GM12878 (cell line): Measurements from ENCODE around the gene NCBP3. TPM values are rescaled to one million over a fixed set of nuclear protein-coding genes. Genes with fewer than 3 reads are reported as not detected.

Experiments
- ATAC-seq: fragments of 200-7000 bp; cut with Tn5 transposase; 3 replicates; pipeline ENCODE4 v1.9.1; 2020; ENCODE audit warnings: mild to moderate bottlenecking, moderate library complexity
- BruUV-seq: library from RNA; stranded (reverse); fragments of 400-500 nt; replicated peaks from 2 replicates; lab custom pipeline; 2021; lab: Mats Ljungman, UMichigan
- CTCF ChIA-PET: fragments of 300-600 bp; sonication (Branson Sonifier 250); formaldehyde crosslinking; extraction: SDS; loops from one replicate; lab custom pipeline; 2021; ENCODE audit warnings: inconsistent platforms; lab: Yijun Ruan, JAX
- POLR2A ChIA-PET: fragments of 350-600 bp; formaldehyde crosslinking; extraction: SDS; loops from one replicate; lab custom pipeline; 2021; ENCODE audit warnings: inconsistent platforms; lab: Charles Lee
- RAD21 ChIA-PET: fragments of 300-600 bp; sonication (Branson Sonifier 250); formaldehyde crosslinking; loops from one replicate; lab custom pipeline; 2023; ENCODE audit warnings: antibody characterized with exemption; ENCODE audit not compliant: unreplicated experiment; lab: Charles Lee
- SMC1A ChIA-PET: fragments of 300-600 bp; sonication (Branson Sonifier 250); formaldehyde crosslinking; loops from one replicate; lab custom pipeline; 2023; ENCODE audit not compliant: unreplicated experiment, uncharacterized antibody; lab: Charles Lee
- DNase-seq: peaks from one replicate; pipeline ENCODE4 v3.0.0-alpha.2; 2011; ENCODE audit warnings: low read depth, low spot score
- FAIRE-seq: peaks from 3 replicates; lab custom pipeline; 2011; peaks lifted over from hg19 to GRCh38; lab: Jason Lieb, UNC
- H2AFZ ChIP-seq: 2 replicates; pipeline ENCODE4 v1.6.0; 2011; ENCODE audit warnings: low read depth, low read length, control low read depth; ENCODE audit not compliant: control insufficient read depth
- H3K27ac ChIP-seq: 2 replicates; pipeline ENCODE4 v1.5.1; 2011; ENCODE audit warnings: control low read depth; ENCODE audit not compliant: control insufficient read depth, insufficient read depth
- H3K27me3 ChIP-seq, 2 experiments: replicated peaks in 1 of 2; 2 replicates each; pipeline versions ENCODE4 v1.6.0 to v1.6.1; 2011; ENCODE audit warnings: low read length in 1 of 2; ENCODE audit not compliant: control insufficient read depth in 2 of 2, insufficient read depth in 2 of 2
- H3K36me3 ChIP-seq, 2 experiments: 2 replicates each; pipeline ENCODE4 v1.5.1; 2011; ENCODE audit warnings: low read length in 1 of 2; ENCODE audit not compliant: control insufficient read depth in 2 of 2, insufficient read depth in 2 of 2
- H3K4me1 ChIP-seq: 2 replicates; pipeline ENCODE4 v1.6.1; 2011; ENCODE audit warnings: mild to moderate bottlenecking, low read length, moderate library complexity, mixed read lengths; ENCODE audit not compliant: control insufficient read depth, insufficient read depth
- H3K4me2 ChIP-seq: 2 replicates; pipeline ENCODE4 v1.6.0; 2011; ENCODE audit warnings: control low read depth; ENCODE audit not compliant: control insufficient read depth, insufficient read depth
- H3K4me3 ChIP-seq: fragments of 200-600 bp; sonication (generic); 2 replicates; pipeline ENCODE4 v1.5.1; 2016
- H3K79me2 ChIP-seq: 2 replicates; pipeline ENCODE4 v1.6.0; 2011; ENCODE audit warnings: low read length; ENCODE audit not compliant: control insufficient read depth, insufficient read depth
- H3K9ac ChIP-seq: 2 replicates; pipeline ENCODE4 v1.8.0; 2011; ENCODE audit warnings: low read length, control low read depth, mixed read lengths; ENCODE audit not compliant: control insufficient read depth, insufficient read depth
- H3K9me3 ChIP-seq: replicated peaks from 3 replicates; pipeline ENCODE4 v1.5.1; 2011; ENCODE audit warnings: mild to moderate bottlenecking, low read length; ENCODE audit not compliant: control insufficient read depth, insufficient read depth
- H4K20me1 ChIP-seq: 2 replicates; pipeline ENCODE4 v1.6.0; 2011; ENCODE audit not compliant: control insufficient read depth, insufficient read depth
- ASH2L ChIP-seq: fragments of 300-600, 200-600 bp; sonication (generic); IDR thresholded peaks from 2 replicates; pipeline ENCODE4 v1.6.1; 2017; ENCODE audit warnings: low read depth, mild to moderate bottlenecking, borderline replicate concordance
- CHD2 ChIP-seq: IDR thresholded peaks from 2 replicates; pipeline ENCODE4 v1.6.1; 2011; ENCODE audit warnings: low read depth, low read length, improper control_type of control experiment, borderline replicate concordance
- FOS ChIP-seq: IDR thresholded peaks from 3 replicates; pipeline ENCODE4 v1.6.1; 2011; ENCODE audit warnings: borderline replicate concordance; ENCODE audit not compliant: insufficient read length; ENCODE audit errors: extremely low read depth
- HDAC2 ChIP-seq: fragments of 200-600 bp; sonication (generic); IDR thresholded peaks from 2 replicates; pipeline ENCODE4 v1.6.1; 2017
- IKZF1 ChIP-seq: fragments of 450-650 bp; conservative IDR thresholded peaks from 2 replicates; pipeline ENCODE4 v1.6.1; 2017; ENCODE audit warnings: antibody characterized with exemption, mild to moderate bottlenecking
- JUND ChIP-seq: IDR thresholded peaks from 2 replicates; pipeline ENCODE4 v1.6.1; 2012; ENCODE audit warnings: low read depth, mild to moderate bottlenecking, low read length, improper control_type of control experiment, moderate library complexity
- MTA3 ChIP-seq: IDR thresholded peaks from 2 replicates; pipeline ENCODE4 v1.6.1; 2012; ENCODE audit warnings: low read length, inconsistent platforms, borderline replicate concordance
- NRF1 ChIP-seq: conservative IDR thresholded peaks from 2 replicates; pipeline ENCODE4 v1.6.1; 2011; ENCODE audit warnings: mild to moderate bottlenecking, low read depth, low read length, improper control_type of control experiment
- POLR2AphosphoS2 ChIP-seq: IDR thresholded peaks from 2 replicates; pipeline ENCODE4 v1.6.1; 2011; ENCODE audit warnings: low read depth, mild to moderate bottlenecking, low read length, improper control_type of control experiment, moderate library complexity
- TCF12 ChIP-seq: IDR thresholded peaks from 2 replicates; pipeline ENCODE4 v1.6.1; 2011; ENCODE audit warnings: low read depth, mild to moderate bottlenecking, low read length
- TCF7 ChIP-seq: IDR thresholded peaks from 2 replicates; pipeline ENCODE4 v1.6.1; 2014; ENCODE audit warnings: antibody characterized with exemption, borderline replicate concordance
- YY1 ChIP-seq: IDR thresholded peaks from 2 replicates; pipeline ENCODE4 v1.6.1; 2011; ENCODE audit warnings: low read depth, mild to moderate bottlenecking, low read length
- WGBS: methylation state at CpG from one replicate; pipeline ENCODE4 v1.1.6; 2016; ENCODE audit warnings: low lambda C conversion rate; ENCODE audit not compliant: insufficient replicate concordance, insufficient coverage; ENCODE audit errors: missing lambda C conversion rate; 5-methylcytosine and 5-hydroxymethylcytosine counted together
- in situ Hi-C: fragments of 300-500 bp; cut with MboI; formaldehyde crosslinking; loops from 9 replicates; pipeline ENCODE4 v1.14.3; 2018; ENCODE audit warnings: mixed read lengths
- intact Hi-C: fragments of 100-400 bp; cut with micrococcal nuclease; formaldehyde crosslinking; loops from one replicate; pipeline ENCODE4 v1.14.2; 2022; ENCODE audit not compliant: unreplicated experiment
- polyA plus RNA-seq, 11 experiments: library from polyadenylated mRNA; depleted of rRNA in 4 of 11; unstranded in 6 of 11; stranded (reverse) in 5 of 11; fragments of >200 nt; fragmentation: Nextera tagmentation in 4 of 11; fragmentation: Illumina TruSeq in 1 of 11; extraction: Ambion mirVana in 4 of 11; extraction: Trizol in 1 of 11; gene quantifications; 1 replicate in 1 of 11; 2 replicates in 10 of 11; pipeline versions ENCODE4 v1.2.1 to v1.2.3, GENCODE V29; 2011 to 2016; ENCODE audit warnings: inconsistent platforms in 2 of 11, missing spikeins in 2 of 11, low read depth in 1 of 11
- total RNA-seq, 4 experiments: library from RNA; depleted of rRNA in 3 of 4; stranded (reverse); fragments of >200 nt in 3 of 4; fragmentation: Illumina TruSeq in 1 of 4; extraction: Trizol in 1 of 4; gene quantifications; 2 replicates each; pipeline versions ENCODE4 v1.2.1 to v1.2.3, GENCODE V29; 2013 to 2021
- TF ChIP-seq, protein P1 (sequence below): fragments of 450-650 bp; IDR thresholded peaks from 2 replicates; pipeline ENCODE4 v1.6.1; 2017; ENCODE audit warnings: borderline replicate concordance
- TF ChIP-seq, protein P2 (sequence below): fragments of 150-350 bp; IDR thresholded peaks from 2 replicates; pipeline ENCODE4 v1.6.1; 2014; ENCODE audit warnings: mild to moderate bottlenecking, low read depth, low read length
- TF ChIP-seq, protein P3 (sequence below): fragments of 450-650 bp; IDR thresholded peaks from 2 replicates; pipeline ENCODE4 v1.6.1; 2016; ENCODE audit warnings: mild to moderate bottlenecking

Gene NCBP3
- total and polyA plus RNA-seq, 10 of the 15 experiments (the other 5 are each of a cell fraction or from before 2014, with no cell fraction given) = 5.2 to 32.0 (median 23.2) TPM

DNA sequence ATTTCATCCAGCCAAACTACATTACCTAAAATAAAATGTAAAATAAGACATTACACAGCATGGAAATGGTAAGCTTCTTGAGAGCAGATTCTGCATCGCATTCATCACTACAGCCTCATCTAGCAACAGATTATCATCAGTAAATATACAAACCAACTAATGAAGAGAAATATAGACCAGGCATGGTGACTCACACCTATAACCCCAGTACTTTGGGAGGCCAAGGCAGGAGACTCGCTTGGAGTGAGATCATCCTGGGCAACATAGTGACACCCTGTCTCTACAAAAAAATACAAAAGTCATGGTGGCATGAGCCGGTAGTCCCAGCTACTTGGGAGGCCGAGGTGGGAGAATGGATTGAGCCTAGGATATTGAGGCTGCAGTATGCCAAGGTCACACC, 19.9 kb downstream of the NCBP3 start:
- DNase-seq (no peak), FAIRE-seq (no peak), ATAC-seq (no peak)
- SMC1A ChIA-PET = interaction anchor here (0.5 to 7.5 kb wide), 10 partner anchors 10 to 228 kb away, joined by 3 to 255 read pairs (median 4); no protein-coding TSS in a partner anchor
- in situ Hi-C loops = no loop called here
- Histone ChIP-seq H3K27me3 (no peaks in the 10 kb centered on the region), H2AFZ (no peak overlapping the region), H3K4me1 (no peaks in the 10 kb centered on the region), H4K20me1 (no peaks in the 10 kb centered on the region), H3K9me3 (no peaks in the 10 kb centered on the region), H3K4me2 (no peak overlapping the region), H3K9ac (no peak overlapping the region), H3K4me3 (no peak overlapping the region), H3K79me2 (no peaks in the 10 kb centered on the region), H3K27ac (no peak overlapping the region), H3K36me3 (peaks cover 4 to 23% of the 10 kb centered on the region in 2 experiments)
- intact Hi-C loops = loop anchor here (2.0 kb wide), 1 partner anchor 143 kb away; no protein-coding TSS in a partner anchor
- WGBS = 73% methylated on average over 4 of the region's 4 CpGs
- RAD21 ChIA-PET = interaction anchor here (1.0 to 6.7 kb wide), 5 partner anchors 9 to 143 kb away, joined by 3 to 191 read pairs (median 6); partner anchors contain the start of gene NCBP3
- BruUV-seq = no TSS peak
- POLR2A ChIA-PET = interaction anchor here (0.5 to 3.3 kb wide), 2 partner anchors 88 to 115 kb away, joined by 4 to 14 read pairs; no protein-coding TSS in a partner anchor
- TF ChIP-seq POLR2AphosphoS2 (no peak), MTA3 (no peak), FOS (no peak), ASH2L (no peak), HDAC2 (no peak), NRF1 (no peak), TCF7 (no peak), YY1 (no peak), TCF12 (no peak), JUND (no peak), IKZF1 (no peak), CHD2 (no peak)
- TF ChIP-seq, protein P1, sequence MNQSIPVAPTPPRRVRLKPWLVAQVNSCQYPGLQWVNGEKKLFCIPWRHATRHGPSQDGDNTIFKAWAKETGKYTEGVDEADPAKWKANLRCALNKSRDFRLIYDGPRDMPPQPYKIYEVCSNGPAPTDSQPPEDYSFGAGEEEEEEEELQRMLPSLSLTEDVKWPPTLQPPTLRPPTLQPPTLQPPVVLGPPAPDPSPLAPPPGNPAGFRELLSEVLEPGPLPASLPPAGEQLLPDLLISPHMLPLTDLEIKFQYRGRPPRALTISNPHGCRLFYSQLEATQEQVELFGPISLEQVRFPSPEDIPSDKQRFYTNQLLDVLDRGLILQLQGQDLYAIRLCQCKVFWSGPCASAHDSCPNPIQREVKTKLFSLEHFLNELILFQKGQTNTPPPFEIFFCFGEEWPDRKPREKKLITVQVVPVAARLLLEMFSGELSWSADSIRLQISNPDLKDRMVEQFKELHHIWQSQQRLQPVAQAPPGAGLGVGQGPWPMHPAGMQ = no peak
- TF ChIP-seq, protein P2, sequence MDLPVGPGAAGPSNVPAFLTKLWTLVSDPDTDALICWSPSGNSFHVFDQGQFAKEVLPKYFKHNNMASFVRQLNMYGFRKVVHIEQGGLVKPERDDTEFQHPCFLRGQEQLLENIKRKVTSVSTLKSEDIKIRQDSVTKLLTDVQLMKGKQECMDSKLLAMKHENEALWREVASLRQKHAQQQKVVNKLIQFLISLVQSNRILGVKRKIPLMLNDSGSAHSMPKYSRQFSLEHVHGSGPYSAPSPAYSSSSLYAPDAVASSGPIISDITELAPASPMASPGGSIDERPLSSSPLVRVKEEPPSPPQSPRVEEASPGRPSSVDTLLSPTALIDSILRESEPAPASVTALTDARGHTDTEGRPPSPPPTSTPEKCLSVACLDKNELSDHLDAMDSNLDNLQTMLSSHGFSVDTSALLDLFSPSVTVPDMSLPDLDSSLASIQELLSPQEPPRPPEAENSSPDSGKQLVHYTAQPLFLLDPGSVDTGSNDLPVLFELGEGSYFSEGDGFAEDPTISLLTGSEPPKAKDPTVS = no peak
- TF ChIP-seq, protein P3, sequence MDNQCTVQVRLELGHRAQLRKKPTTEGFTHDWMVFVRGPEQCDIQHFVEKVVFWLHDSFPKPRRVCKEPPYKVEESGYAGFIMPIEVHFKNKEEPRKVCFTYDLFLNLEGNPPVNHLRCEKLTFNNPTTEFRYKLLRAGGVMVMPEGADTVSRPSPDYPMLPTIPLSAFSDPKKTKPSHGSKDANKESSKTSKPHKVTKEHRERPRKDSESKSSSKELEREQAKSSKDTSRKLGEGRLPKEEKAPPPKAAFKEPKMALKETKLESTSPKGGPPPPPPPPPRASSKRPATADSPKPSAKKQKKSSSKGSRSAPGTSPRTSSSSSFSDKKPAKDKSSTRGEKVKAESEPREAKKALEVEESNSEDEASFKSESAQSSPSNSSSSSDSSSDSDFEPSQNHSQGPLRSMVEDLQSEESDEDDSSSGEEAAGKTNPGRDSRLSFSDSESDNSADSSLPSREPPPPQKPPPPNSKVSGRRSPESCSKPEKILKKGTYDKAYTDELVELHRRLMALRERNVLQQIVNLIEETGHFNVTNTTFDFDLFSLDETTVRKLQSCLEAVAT = no peak
- CTCF ChIA-PET = interaction anchor here (0.6 to 10.1 kb wide), 10 partner anchors 10 to 889 kb away, joined by 3 to 371 read pairs (median 18); partner anchors contain the start of gene NCBP3
